ENCODE data around the gene NINJ2. TPM values are rescaled to one million over a fixed set of nuclear protein-coding genes. Genes with fewer than 3 reads are reported as not detected.
"Not testable (repeated sequence)": the region's sequence is repeated elsewhere in the genome, so short reads cannot be mapped to it uniquely, and the experiment has no call there.

Gene NINJ2, protein sequence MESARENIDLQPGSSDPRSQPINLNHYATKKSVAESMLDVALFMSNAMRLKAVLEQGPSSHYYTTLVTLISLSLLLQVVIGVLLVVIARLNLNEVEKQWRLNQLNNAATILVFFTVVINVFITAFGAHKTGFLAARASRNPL
- total RNA-seq (ENCODE audit: low replicate concordance), result 1.2 TPM in 1 of 2 replicates, not detected in the other
- long read RNA-seq, partial matches to known transcripts, result 1 of 4 reads
- long read RNA-seq, other reads (novel, unspliced or antisense), result 0 of 4 reads

DNA sequence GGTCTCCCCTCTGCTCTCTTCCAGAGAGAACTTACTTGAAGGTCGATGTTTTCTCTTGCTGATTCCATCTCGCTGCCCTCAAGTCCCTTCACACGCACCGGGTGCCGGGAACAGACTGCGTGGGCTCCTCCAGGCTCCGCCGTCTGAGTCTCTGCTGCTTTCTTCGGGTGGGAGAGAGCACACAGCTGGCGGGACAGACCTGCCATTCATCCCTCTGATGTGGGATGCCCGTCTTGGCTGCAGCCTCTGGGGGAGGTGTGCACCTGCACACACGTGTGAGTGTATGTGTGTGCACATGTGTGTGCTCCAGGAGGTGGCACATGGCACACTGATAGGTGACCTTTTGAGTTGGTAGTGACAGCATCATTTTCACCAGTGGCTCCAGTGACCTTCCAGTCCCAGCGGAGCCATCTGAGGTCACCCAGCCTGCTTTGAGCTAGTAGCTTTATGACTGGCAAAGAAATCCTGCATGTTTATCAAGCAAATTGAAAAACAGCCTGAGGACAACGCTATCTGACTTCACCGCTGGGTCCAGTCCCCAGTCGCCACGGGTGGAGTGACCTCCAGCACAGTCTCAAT is at the start of gene NINJ2:
TSS of gene NINJ2 (minus strand) at position 153 of the 579 bp plus-strand sequence. CDS start at position 68, 85 bp downstream.
- peaks cover 36% of the 10 kb centered on the region for H3K27me3 Mint-ChIP-seq
- peaks cover 10% of the 10 kb centered on the region for H3K4me1 Mint-ChIP-seq (ENCODE audit: unreplicated experiment)
- no peak for DNase-seq (ENCODE audit: extremely low spot score, unreplicated experiment)
- H3K36me3 Mint-ChIP-seq, result no peaks in the 10 kb centered on the region
- no peaks in the 10 kb centered on the region for H3K9me3 Mint-ChIP-seq
- no peak for TF ChIP-seq CTCF (conservative IDR thresholded peaks at IDR 0.05)
- no peak within 1 kb of the TSS for H3K4me3 Mint-ChIP-seq
- H3K27ac Mint-ChIP-seq, result no peak within 1 kb of the TSS

DNA sequence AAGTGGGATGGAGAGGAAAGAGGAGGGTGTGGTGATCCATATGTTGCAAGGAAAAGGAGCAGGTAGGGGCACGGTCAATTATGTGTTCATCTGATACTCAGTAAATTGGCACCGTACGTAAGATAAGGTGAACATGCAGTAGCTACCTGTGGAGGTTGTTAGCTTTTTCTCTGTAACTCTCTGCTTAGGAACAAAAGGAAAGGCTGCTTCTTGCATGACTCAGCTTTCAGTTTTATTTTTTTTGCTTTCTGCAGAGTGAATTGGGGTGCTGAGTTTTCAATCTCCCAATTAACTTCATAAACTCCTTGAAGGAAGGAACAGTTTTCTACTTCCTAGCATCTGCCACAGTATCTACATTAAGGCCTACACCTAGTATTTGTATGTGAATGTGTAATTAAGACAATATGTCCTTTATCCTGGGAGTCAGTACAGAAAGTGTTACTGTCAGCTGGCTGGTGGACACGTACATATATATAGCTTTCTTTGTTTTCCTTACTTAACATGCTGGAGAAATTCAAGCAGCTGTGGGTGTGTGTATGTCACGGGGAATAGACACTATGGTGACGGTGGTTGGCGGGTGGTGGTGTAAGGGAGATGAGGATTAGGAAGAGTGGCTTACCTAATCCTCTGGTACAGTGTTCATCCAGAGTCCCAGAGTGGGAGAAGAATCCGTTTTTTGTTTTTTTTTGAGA is 49.1 kb upstream of the NINJ2 start:
- Mint-ChIP-seq H3K27ac (peak overlapping the region; percentile 52), H3K4me1 (ENCODE audit: unreplicated experiment) (peaks cover 5% of the 10 kb centered on the region), H3K4me3 (no peak overlapping the region), H3K27me3 (peaks cover 7% of the 10 kb centered on the region), H3K9me3 (no peaks in the 10 kb centered on the region), H3K36me3 (no peaks in the 10 kb centered on the region)
- TF ChIP-seq CTCF (conservative IDR thresholded peaks at IDR 0.05), result no peak
- no peak for DNase-seq (ENCODE audit: extremely low spot score, unreplicated experiment)

DNA sequence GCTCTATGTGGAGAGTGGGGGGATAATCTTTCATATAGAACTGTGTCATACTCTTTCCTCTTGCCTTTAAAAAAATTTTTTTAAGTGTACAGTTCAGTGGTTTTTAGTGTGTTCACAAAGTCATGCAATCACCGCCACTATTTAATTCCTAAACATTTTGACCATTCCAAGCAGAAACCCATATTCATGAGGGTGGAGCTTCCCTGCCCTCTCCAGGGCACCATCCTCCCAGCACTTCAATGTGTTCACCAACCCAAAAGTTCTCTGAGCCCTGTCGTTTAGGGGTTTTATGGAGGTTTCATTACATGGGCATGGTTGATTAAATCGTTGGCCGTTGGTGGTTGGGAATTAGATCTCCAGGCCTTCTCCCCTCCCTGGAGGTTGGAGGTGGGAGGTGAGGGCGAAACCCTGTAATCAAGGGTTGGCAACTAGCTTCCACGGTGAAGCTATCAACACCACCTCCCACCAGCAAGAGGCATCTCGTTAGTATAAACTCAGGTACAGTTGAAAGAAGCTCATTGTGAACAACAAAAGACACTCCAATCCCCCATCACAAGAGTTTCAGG is 46.3 kb upstream of the NINJ2 start:
- H3K4me1 Mint-ChIP-seq (ENCODE audit: unreplicated experiment), result peaks cover 5% of the 10 kb centered on the region
- no peak for TF ChIP-seq CTCF (conservative IDR thresholded peaks at IDR 0.05)
- H3K9me3 Mint-ChIP-seq, result no peaks in the 10 kb centered on the region
- H3K4me3 Mint-ChIP-seq, result no peak overlapping the region
- DNase-seq (ENCODE audit: extremely low spot score, unreplicated experiment), result no peak
- H3K36me3 Mint-ChIP-seq, result no peaks in the 10 kb centered on the region
- peaks cover 6% of the 10 kb centered on the region for H3K27me3 Mint-ChIP-seq
- no peak overlapping the region for H3K27ac Mint-ChIP-seq

DNA sequence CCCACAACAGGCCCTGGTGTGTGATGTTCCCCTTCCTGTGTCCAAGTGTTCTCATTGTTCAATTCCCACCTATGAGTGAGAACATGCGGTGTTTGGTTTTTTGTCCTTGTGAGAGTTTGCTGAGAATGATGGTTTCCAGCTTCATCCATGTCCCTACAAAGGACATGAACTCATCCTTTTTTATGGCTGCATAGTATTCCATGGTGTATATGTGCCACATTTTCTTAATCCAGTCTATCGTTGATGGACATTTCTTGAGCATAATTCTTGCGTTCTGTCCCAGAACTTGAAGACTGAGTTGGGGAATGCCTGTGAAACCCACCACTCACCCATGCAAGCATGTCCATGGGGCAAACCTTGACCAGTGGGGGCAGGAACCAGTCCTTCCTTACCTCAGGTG is 44.8 kb upstream of the NINJ2 start:
- H3K27me3 Mint-ChIP-seq; H3K4me3 Mint-ChIP-seq; DNase-seq (ENCODE audit: extremely low spot score, unreplicated experiment); H3K27ac Mint-ChIP-seq; H3K9me3 Mint-ChIP-seq; H3K36me3 Mint-ChIP-seq; H3K4me1 Mint-ChIP-seq (ENCODE audit: unreplicated experiment): not testable (repeated sequence)

DNA sequence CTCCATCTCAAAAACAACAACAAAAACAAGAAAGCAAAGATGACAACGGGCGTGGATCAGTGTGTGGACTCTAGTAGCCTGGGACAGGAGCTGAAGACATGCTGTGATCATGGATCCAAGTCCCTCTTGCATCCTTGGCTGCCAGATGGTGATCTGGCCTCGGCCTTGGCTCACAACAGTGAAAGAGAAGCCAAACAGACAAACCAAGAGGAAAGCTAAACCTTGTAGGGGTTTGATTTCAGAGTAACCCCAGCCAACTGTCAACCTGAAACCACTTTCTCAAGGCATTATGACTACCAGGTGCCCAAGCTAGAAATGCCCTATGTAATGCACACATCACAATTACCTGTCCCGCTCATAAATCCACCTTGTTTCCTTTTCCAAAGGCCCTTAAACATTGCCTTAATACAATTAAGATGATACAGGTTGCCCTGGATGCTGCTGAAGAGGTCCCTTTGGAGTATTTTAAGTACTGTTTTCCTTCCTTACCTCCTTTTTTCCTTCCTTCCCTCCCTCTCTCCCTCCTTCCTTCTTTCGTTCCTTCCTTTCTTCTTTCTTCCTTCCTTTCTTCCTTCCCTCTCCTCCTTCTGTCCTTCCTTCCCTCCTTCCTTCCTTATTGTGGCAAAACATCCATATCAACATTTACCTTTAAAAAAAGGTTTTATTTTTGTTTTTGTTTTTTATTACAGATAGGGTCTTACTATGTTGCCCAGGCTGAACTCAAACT is 41.4 kb upstream of the NINJ2 start:
- Mint-ChIP-seq H3K27me3 (peaks cover 12% of the 10 kb centered on the region), H3K9me3 (no peaks in the 10 kb centered on the region), H3K4me1 (ENCODE audit: unreplicated experiment) (no peaks in the 10 kb centered on the region), H3K4me3 (no peak overlapping the region), H3K27ac (no peak overlapping the region), H3K36me3 (no peaks in the 10 kb centered on the region)
- TF ChIP-seq CTCF (conservative IDR thresholded peaks at IDR 0.05), result no peak
- DNase-seq (ENCODE audit: extremely low spot score, unreplicated experiment), result no peak
